ENCODE results near the gene JMJD6. TPM values are rescaled to one million over a fixed set of nuclear protein-coding genes. Genes with fewer than 3 reads are reported as not detected.
A peak's percentile ranks its signal among the peaks of the same experiment; 100 is the strongest.

The JMJD6 gene
- total and polyA plus RNA-seq, 9 of the 15 experiments (the other 6 are each of a cell fraction or from before 2014, with no cell fraction given): 2.5 to 52.3 (median 36.3) TPM

DNA sequence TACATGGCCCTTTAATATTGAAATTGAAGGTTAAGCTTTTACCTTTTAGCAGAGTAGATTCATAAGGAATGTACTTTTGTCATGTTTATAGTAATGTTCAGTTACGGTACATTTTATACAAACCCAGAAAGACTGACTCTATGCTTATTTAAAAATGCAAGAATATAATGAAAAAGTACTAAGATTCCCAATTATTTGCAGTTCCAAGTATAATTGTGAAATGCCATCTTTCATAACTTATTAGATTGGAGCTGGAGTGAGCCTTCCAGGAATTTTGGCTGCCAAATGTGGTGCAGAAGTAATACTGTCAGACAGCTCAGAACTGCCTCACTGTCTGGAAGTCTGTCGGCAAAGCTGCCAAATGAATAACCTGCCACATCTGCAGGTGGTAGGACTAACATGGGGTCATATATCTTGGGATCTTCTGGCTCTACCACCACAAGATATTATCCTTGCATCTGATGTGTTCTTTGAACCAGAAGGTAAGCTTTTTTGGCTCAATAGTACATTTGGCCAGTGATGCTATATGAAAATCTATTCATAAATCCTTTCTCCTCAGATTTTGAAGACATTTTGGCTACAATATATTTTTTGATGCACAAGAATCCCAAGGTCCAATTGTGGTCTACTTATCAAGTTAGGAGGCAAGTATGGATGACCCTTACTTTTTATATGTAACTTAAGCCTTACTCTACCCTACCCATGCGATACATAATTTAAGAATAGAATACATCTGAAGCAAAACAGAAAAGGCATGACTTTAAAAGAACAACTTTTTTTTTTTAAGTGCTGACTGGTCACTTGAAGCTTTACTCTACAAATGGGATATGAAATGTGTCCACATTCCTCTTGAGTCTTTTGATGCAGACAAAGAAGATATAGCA is 6.6 kb upstream of the JMJD6 start (continued):
- no peak for TF ChIP-seq UBTF (IDR thresholded peaks at IDR 0.05; ENCODE audit: borderline replicate concordance in 1 of 2, low read depth in 2 of 2, low read length in 2 of 2)
- 0 out of 2 replicates have a peak, but pooled peaks have one; percentile 13 for TF ChIP-seq TEAD4 (IDR thresholded peaks at IDR 0.05; ENCODE audit: low read length)
- TF ChIP-seq TEAD4 (CRISPR knock-in tag; IDR thresholded peaks at IDR 0.05; ENCODE audit: borderline replicate concordance): no peak
- TF ChIP-seq, protein P1, sequence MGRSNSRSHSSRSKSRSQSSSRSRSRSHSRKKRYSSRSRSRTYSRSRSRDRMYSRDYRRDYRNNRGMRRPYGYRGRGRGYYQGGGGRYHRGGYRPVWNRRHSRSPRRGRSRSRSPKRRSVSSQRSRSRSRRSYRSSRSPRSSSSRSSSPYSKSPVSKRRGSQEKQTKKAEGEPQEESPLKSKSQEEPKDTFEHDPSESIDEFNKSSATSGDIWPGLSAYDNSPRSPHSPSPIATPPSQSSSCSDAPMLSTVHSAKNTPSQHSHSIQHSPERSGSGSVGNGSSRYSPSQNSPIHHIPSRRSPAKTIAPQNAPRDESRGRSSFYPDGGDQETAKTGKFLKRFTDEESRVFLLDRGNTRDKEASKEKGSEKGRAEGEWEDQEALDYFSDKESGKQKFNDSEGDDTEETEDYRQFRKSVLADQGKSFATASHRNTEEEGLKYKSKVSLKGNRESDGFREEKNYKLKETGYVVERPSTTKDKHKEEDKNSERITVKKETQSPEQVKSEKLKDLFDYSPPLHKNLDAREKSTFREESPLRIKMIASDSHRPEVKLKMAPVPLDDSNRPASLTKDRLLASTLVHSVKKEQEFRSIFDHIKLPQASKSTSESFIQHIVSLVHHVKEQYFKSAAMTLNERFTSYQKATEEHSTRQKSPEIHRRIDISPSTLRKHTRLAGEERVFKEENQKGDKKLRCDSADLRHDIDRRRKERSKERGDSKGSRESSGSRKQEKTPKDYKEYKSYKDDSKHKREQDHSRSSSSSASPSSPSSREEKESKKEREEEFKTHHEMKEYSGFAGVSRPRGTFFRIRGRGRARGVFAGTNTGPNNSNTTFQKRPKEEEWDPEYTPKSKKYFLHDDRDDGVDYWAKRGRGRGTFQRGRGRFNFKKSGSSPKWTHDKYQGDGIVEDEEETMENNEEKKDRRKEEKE (IDR thresholded peaks at IDR 0.05; ENCODE audit: borderline replicate concordance in 1 of 2, control insufficient read depth in 1 of 2, low read depth in 2 of 2, low read length in 1 of 2): peak in 1 of 2 experiments; percentile 45; a peak in 1 of 4 replicates
- no peak for TF ChIP-seq ADNP (tag; IDR thresholded peaks at IDR 0.05)
- no peak for TF ChIP-seq ZBTB1 (CRISPR knock-in tag; IDR thresholded peaks at IDR 0.05; ENCODE audit: borderline replicate concordance, low read depth)
- no peak for TF ChIP-seq ZNF274 (IDR thresholded peaks at IDR 0.05; ENCODE audit: borderline replicate concordance, low read depth, low read length)
- 0 out of 2 replicates have a peak, but pooled peaks have one; percentile 66 for TF ChIP-seq FOXK1 (CRISPR knock-in tag; IDR thresholded peaks at IDR 0.05; ENCODE audit: borderline replicate concordance)
- peak; percentile 22 for TF ChIP-seq SUPT5H (IDR thresholded peaks at IDR 0.05)
- TF ChIP-seq ILF3 (IDR thresholded peaks at IDR 0.05; ENCODE audit: borderline replicate concordance): no peak; the same call in 1 of the 2 replicates
- 0 out of 2 replicates have a peak, but pooled peaks have one; percentile 47 for TF ChIP-seq ZBED1 (IDR thresholded peaks at IDR 0.05)
- TF ChIP-seq, protein P2, sequence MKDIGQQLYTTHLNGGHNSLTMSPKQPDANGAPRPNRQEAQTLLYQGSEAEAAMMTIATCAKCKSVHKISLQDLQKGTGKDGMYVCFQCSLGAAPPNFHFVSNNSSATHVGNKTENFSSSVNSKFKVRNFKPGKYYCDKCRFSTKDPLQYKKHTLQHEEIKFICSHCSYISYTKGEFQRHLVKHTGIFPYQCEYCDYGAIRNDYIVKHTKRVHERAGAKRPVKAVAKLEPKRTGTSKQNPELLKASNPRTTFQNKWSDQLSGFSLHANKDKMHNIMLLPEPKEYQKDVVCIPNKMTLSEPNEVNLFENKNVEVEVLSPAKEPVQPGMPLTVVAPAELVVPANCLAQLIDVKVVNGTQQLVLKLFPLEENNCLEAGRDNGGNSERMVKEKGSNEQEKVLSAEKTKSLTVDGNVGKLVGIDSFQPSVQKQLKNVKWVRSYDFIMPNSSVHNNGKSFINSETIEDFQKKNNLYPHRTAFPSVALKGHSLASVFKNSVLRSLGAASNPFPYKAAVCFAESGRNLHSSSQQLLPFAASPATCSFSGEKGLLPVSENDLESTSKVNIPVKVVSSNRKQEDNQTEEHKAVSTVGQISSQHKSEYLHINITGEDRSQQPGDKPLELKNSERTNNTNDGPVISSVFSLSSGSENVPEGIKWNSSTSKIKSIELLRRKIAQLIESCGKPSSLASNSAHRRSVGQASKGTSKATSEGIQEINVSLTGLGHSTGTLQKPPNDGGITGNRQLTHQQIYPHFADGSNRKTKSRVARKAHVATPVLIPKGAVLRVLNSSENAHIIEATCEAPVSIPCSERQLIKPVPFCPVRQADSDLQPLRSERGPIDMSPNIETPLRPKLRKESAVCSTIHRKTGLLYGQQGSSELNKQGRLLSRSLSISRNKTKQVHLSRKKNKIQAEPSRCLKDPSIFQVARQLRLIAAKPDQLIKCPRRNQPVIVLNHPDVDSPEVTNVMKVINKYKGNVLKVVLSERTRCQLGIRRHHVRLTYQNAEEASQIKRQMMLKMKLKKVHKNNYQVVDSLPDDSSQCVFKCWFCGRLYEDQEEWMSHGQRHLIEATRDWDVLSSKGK (CRISPR knock-in tag; IDR thresholded peaks at IDR 0.05): no peak
- TF ChIP-seq ETV6 (IDR thresholded peaks at IDR 0.05; ENCODE audit: borderline replicate concordance in 1 of 2, low read depth in 2 of 2, low read length in 1 of 2): no peak; a peak in 1 of 4 replicates
- 0 out of 2 replicates have a peak, but pooled peaks have one; percentile 28 for TF ChIP-seq ETV6 (CRISPR knock-in tag; IDR thresholded peaks at IDR 0.05; ENCODE audit: borderline replicate concordance)
- TF ChIP-seq ATF4 (CRISPR knock-in tag; IDR thresholded peaks at IDR 0.05): 0 out of 2 replicates have a peak, but pooled peaks have one; percentile 19
- 0 out of 2 replicates have a peak, but pooled peaks have one; percentile 14 for TF ChIP-seq LCOR (CRISPR knock-in tag; IDR thresholded peaks at IDR 0.05)
